Endometrium (tissue), 2 donors: ENCODE measurements around the gene RAB26.
"Not testable (repeated sequence)": the region's sequence is repeated elsewhere in the genome, so short reads cannot be mapped to it uniquely, and the experiment has no call there.

Experiments
- FAIRE-seq: peaks from 2 replicates; lab custom pipeline; 2012; peaks lifted over from hg19 to GRCh38; lab: Jason Lieb, UNC
- donor health status: control.
- donor health status: control.

Gene RAB26

DNA sequence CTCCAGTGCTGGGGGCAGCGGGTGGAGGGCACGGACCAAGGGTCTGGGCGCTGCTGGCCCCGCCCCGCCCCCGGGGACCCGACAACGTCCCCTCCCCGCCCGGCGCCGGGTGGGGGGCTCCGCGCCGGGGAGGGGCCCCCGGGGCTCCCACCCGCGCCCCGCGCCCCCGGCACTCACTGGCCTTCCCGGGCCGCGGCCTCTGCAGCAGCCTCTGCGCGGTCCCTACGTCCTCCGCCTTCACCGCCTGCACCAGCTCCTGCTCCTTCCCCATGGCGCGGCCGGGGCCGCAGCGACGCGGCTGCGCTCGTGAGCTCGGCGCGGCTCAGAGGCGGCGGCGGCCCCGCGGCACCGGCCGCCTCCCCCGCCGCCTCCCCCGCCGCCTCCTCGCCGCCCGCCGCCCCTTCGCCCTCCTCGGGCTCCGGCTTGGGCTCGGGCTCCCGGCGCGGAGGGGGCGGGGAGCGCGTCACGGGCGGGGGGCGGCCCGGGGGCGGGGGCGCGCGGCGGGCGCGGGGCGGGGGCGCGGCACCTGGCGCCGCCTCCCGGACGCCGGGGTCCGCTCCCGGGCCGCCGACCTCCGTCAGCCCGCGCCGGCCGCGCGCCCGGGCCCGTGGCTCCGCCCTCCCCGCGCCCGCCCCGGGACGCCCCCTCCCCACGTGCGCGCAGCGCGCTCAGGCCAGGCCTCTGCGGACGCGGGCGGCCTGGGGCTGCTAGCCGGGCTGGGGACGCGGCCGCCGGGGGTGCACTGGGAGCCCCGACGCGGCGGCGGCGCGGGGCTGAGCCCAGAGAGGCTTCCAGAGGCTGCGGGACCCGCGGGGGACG, 47.9 kb downstream of the RAB26 start, which contains the start of gene CASKIN1:
TSS of gene CASKIN1 (minus strand) at position 444 of the 819 bp plus-strand sequence. CDS start at position 271, 173 bp downstream.
- no peak for FAIRE-seq

DNA sequence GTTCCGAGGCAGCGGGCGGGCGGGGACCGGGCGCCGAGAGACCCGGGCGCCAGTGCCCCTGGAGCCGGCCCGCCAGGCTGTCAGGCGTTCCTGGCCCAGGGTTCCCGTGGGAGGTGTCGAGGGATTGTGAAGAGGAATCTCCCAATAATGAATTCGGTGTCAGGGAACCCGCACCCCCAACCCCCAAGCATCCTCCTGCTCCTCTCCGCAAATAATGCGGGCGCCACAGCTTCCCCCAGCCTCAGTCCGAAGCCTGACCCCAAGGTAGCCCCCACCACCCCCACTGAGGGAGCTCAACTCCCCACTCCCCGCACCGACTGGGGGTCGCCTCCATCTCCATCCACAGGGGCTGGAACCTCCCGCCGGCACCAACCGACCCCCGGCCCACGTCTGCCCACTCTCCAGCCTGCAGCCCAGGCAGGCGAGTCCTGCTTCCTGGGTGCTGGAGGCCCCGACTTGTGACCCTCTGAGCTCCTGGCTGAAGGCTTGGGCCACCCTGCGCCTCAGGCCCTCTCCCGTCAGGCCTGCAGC, 48.6 kb downstream of the RAB26 start:
- FAIRE-seq, result no peak

DNA sequence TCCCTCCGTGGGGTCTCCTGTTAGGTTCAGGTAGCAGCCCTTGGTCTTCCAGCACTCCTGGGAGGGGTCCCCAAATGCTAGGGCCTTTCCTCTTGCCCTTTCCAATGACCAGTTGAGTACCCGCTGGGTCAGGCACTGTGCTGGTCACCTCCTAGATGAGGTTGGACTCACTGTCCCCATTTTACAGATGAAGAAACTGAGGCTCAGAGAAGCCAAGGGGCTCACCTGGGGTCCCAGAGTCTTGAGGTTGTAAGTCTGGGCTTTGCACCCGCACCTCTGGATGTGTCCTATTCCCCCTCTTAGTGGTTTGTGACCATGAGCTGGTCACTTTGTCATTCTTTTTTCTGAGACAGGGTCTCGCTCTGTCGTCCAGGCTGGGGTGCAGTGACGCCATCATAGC, 49.3 kb downstream of the RAB26 start:
- no peak for FAIRE-seq

DNA sequence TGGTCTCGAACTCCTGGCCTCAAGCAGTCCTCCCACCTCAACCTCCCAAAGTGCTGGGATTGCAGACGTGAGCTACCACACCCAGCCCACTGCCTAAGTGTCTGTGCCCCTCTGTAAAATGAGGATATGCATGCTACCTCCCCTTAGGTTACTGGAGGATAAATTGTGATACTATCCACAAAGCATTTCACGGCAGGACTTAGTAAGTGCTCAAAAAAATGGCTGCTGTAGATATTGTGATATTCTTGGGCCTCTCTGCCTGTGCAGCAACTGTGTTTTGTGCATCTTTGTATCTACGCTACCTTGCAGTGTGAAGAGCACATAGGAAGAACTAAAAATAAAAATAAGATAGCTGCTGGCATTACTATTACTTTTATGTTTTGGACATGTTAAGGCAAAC, 49.9 kb downstream of the RAB26 start:
- no peak for FAIRE-seq

DNA sequence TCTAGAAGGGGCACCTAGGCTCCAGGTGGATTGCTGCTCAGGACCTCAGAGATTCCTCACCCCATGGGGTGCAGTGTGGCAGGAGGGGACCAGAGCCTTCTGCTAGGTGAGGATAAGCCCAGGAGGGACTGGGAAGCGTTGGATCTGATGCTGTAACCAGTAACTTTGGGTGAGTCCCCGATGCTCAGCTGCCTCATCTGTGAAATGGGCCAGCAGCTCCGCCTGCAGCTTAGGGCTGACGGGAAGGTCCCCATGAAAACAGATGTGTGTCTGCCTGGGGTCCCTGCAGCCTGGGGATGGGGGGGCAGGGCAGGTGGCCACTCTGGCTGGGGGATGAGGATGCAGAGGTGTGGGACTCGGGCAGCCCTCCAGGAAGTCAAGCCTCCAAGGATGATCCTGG, 50.7 kb downstream of the RAB26 start:
- FAIRE-seq, result no peak

DNA sequence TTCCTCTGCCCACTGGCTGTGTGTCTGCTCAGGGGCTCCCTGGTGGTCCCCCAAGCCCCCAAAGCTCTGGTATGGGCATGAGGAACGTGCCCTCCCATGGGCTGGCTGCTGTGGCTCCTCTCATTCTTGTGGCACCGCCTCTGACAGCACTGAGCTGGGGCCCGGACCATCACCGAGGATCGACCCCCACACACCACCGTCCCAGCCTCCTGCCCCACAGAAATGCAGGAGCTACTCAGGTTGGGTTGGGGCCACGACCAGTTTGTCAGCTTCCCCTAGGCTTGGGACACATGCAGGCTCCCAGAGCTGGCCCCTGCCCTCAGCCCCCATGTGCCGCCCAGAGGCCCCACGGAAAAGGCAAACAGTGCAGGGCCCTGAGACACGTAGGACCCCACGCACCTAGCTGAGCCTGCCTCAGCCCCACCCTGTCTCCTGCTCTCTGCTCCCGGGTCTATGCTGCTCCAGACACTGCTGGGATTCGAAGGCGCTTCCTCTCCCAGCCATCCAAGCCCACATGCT, 51.3 kb downstream of the RAB26 start:
- FAIRE-seq, result no peak

DNA sequence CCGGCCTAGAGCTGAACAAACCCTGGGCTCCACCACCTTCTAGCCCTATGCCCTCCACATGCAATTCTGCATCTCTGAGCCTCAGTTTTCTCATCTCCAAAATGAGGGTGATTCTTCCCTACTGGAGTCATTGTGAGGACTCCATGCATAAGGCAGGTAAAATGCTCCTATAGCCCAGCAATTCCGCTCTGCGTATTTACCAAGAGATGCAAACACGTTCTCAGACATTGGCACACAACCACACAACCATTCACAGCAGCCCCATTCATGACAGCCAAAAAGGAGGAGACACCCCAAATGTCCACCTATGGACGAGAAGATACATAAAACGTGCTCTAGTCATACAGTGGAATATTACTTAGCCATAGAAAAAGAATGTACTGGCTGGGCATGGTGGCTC, 51.9 kb downstream of the RAB26 start:
- FAIRE-seq, result no peak

DNA sequence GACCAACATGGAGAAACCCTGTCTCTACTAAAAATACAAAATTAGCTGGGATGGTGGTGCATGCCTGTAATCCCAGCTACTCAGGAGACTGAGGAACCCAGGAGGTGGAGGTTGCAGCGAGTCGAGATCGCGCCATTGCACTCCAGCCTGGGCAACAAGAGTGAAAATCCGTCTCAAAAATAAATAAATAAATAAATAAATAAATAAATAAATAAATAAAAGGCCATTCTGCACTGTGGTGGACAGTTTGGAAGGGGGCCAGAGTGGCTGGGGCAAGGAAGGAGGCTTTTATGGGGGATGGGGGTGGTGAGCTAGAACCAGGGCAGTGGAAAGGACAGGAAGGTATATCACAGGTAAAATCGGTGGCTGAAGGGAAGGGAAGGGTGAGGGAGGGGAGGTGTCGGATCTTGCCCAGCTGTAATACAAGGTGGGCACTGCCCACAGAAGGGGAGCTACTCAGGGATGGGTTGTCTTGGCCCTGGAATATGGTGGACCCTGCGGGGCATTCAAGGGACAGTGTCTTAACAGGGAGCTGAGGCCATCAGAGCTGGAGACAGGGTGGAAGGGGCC, 54.8 kb downstream of the RAB26 start:
- FAIRE-seq, result not testable (repeated sequence)
